Retinal pigment epithelial cell (primary cell): ENCODE data around the gene ZNF813.
"Not testable (repeated sequence)": the region's sequence is repeated elsewhere in the genome, so short reads cannot be mapped to it uniquely, and the experiment has no call there.

ENCODE experiments used
- DNase-seq: peaks from one replicate; pipeline ENCODE4 v3.0.0-alpha.2; 2010; ENCODE audit warnings: low read depth
- H3K4me3 ChIP-seq: 2 replicates; pipeline ENCODE4 v1.5.1; 2011; ENCODE audit warnings: mild to moderate bottlenecking, low read length, control low read depth, moderate library complexity
- CTCF ChIP-seq: conservative IDR thresholded peaks from 2 replicates; pipeline ENCODE4 v1.5.1; 2011; ENCODE audit warnings: low read depth, low read length, control low read depth, inconsistent platforms

The ZNF813 gene

GRCh38 chr19:53467485-53468262 lies at the start of gene ZNF813:
TSS of gene ZNF813 (plus strand) at chr19:53467733. CDS start at chr19:53483823, 16,090 bp downstream.
- H3K4me3 ChIP-seq = peak within 1 kb of the TSS; percentile 81
- DNase-seq = peak; percentile 32
- no peak for TF ChIP-seq CTCF

- DNase-seq, H3K4me3 ChIP-seq: not testable (repeated sequence)
Observed at GRCh38 chr19:53420520-53421315, 46.8 kb upstream of the ZNF813 start.

GRCh38 chr19:53422551-53422950 lies 45.0 kb upstream of the ZNF813 start:
- H3K4me3 ChIP-seq = no peak overlapping the region
- no peak for TF ChIP-seq CTCF
- no peak for DNase-seq

GRCh38 chr19:53423074-53423473 lies 44.5 kb upstream of the ZNF813 start:
- H3K4me3 ChIP-seq, DNase-seq: not testable (repeated sequence)

- not testable (repeated sequence) for DNase-seq, H3K4me3 ChIP-seq
Observed at GRCh38 chr19:53423680-53424079, 43.9 kb upstream of the ZNF813 start.

- DNase-seq = no peak
- H3K4me3 ChIP-seq = no peak overlapping the region
- peak; percentile 74 for TF ChIP-seq CTCF
Observed at GRCh38 chr19:53424968-53425597, 42.5 kb upstream of the ZNF813 start.

GRCh38 chr19:53431399-53432087 lies 36.0 kb upstream of the ZNF813 start, which contains the start of gene ZNF761:
TSS of gene ZNF761 (plus strand) at chr19:53431984. CDS start at chr19:53447269, 15,285 bp downstream.
- peak within 1 kb of the TSS; percentile 91 for H3K4me3 ChIP-seq
- DNase-seq = peak; percentile 46
- peak; percentile 30 for TF ChIP-seq CTCF

- H3K4me3 ChIP-seq = peak overlapping the region; percentile 91
- TF ChIP-seq CTCF = no peak
- no peak for DNase-seq
Observed at GRCh38 chr19:53432088-53432661, 35.4 kb upstream of the ZNF813 start.

GRCh38 chr19:53443809-53444208 lies 23.7 kb upstream of the ZNF813 start:
- H3K4me3 ChIP-seq, DNase-seq: not testable (repeated sequence)

GRCh38 chr19:53447196-53447595 lies 20.3 kb upstream of the ZNF813 start:
- DNase-seq = not testable (repeated sequence)

More at GRCh38 chr19:53447196-53447595, 20.3 kb upstream of the ZNF813 start:
- H3K4me3 ChIP-seq = not testable (repeated sequence)
